ENCODE measurements around the gene GH1.

The GH1 gene

DNA sequence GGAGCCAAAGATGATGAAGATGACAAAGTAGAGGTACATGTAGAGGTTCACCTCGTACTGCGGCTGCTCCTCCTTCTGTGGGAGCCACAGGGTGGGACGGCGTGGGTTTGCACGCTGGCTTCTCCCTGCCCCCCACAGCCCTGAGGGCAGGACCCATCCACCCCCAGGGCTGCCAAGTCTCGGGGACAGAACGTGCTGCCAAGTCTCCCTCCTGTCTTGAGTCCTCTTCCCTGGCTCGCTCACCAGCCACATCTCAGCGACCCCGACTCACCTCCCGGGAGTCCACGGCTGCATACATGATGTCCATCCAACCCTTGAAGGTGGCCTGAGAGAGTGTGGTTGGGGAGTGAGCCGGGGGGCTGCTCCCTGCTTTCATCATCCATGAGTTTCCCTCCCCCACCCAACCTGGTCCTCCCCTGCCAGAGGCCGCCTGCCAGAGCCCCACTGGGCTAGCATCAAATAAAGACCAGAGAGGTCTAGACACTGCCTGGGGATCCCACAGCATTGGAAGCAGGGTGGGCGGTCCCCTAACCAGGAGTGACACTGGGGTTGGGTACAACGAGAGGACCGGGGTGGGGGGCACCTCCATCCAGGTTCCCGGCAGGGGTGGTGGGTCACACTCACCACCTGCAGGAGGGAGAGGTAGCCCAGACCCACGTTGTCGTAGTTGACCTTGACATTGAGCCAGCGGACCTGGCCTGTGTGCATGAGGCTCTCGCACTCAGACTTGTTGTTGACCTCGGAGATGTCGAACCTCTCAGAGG, 26.3 kb upstream of the GH1 start:
- DNase-seq = no peak

DNA sequence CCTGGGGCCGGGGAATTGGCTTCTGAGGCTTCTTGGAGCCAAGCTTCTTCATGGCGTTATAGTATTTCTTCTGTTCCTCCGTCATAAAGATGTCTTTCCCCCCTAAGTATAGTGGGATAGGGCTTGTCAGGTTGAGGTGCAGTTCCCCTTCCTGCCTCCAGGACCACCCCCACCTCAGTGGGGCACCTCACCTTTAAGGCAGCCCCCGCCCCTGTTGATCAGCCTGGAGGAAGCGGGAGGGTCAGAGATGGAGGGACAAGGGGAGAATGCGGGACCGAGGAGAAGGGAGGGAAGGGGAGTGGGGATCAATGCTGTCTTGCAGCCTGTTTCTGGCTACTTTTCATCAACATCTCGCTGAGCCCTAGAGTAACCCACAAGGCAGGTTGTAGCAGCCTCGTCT, 25.1 kb upstream of the GH1 start:
- DNase-seq = no peak

- no peak for DNase-seq
Observed at GRCh38 chr17:63942309-63942985, 23.8 kb upstream of the GH1 start.

- no peak for DNase-seq
Observed at GRCh38 chr17:63941751-63942150, 23.1 kb upstream of the GH1 start.

GRCh38 chr17:63941162-63941561, 22.5 kb upstream of the GH1 start:
- DNase-seq = no peak

DNA sequence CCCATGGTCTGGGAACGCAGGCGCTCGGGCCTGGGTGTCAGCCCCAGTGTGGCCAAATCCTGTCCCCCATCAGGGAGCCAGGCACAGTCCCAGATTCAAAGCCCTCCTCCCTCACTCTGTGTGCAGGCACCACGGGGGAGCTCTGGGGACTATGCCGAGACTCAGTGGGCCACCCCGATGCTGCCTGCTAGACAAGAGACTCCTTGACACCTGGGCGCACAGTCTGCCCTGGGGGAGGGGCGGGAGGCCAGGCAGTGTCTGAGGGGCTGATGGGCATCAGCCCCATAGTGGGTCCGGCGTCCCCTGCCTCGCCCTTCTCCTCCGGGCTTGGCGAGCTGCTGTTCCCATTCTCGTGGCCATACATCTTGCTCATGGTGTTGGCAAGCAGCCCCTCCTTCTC, 21.9 kb upstream of the GH1 start:
- DNase-seq = no peak

DNA sequence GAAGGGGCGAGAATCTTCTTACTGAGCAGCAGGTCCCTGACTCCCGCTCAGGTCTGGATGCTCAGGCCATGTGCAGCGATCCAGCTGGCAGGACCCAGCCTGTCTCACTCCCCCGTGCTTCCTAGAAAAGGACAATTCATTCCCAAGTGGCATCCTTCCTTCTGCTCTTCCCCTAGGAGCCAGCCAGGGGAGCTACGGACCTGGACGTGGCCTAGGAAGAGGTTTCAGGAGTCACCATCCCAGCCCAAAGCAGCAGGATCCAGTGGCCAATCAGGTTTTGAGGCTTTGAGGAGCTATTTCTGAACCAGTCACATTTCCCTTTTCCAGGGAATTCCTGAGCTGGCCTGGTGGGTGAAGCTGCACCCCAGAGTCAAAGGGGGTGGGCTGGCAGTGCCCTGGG, 21.2 kb upstream of the GH1 start:
- no peak for DNase-seq

- no peak for DNase-seq
Observed at GRCh38 chr17:63939401-63939800, 20.8 kb upstream of the GH1 start.

GRCh38 chr17:63937920-63938319, 19.3 kb upstream of the GH1 start:
- DNase-seq = no peak

- no peak for DNase-seq
Observed at GRCh38 chr17:63937319-63937718, 18.7 kb upstream of the GH1 start.

- DNase-seq = no peak
Observed at GRCh38 chr17:63934183-63935112, 15.8 kb upstream of the GH1 start.

DNA sequence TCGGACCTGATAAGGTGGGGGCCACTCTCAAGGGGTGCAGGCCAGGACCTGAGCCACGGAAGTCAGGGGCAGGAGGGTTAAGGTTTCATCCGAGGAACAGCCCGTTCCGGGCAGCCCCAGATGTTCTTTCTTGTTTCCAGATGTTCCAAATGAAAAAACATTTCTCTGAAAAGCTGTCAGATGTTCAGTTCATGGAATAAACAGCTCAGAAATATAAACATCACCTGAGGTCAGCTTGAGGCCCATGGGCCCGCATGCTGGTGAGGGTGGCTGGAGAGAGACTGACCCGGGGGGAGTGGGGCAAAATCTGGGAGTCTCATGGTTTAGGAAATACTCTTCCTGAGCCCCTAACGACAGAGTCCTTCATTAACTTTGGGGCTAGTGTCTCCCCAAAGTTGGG, 15.0 kb upstream of the GH1 start:
- DNase-seq = no peak

DNA sequence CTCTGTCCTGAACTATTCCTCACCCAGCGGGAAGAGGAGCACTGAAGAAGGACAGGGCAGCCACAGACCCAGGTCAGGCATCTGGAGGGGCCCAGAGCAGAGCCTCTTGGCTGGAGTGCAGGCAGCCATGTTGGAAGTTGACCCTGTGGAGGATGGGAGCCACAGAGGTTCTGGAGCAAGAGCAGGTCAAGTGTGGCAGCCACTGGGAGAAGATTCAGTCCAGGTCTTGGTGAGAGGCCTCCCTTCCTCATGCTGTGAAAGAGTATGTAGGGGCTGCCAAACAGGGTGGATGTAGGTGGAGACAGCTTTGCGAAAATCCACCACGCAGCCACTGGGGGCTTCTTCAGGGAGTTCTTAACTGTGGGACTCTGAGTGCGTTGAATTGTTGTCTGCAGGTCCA, 14.1 kb upstream of the GH1 start:
- no peak for DNase-seq

DNA sequence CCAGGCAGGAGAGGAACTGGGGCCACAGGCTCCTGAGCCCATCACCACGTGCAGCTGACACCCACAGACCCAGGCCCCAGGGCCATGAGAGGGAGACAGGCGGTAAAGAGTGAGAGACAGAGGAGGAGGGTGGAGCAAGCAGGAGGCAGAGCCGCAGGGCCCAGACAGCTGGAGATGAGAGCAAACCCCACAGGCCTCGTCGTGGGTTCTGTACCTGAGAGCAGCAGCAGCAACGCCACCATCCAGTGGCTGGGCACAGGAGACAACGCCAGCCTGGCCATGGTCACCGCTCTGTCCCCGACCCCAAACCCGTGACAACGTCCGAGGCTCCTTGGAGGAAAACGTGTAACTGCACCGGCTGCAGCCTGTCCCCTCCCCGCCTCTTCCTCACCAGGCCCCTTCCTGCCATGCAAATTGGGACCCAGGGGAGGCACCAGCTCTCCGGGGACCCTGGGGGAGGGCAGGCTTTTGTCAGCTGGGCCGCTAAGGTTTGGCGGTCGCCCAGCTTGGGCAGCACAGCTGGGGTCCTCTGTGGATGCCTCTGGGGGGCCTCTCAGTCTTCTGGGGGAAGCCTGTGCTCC, 13.4 kb upstream of the GH1 start, which contains the start of gene CD79B:
TSS of gene CD79B (minus strand) at position 351 of the 581 bp plus-strand sequence. CDS start at position 281, 70 bp downstream.
- DNase-seq = peak; percentile 53

GRCh38 chr17:63930951-63931575, 12.4 kb upstream of the GH1 start:
- peak; percentile 75 for DNase-seq

DNA sequence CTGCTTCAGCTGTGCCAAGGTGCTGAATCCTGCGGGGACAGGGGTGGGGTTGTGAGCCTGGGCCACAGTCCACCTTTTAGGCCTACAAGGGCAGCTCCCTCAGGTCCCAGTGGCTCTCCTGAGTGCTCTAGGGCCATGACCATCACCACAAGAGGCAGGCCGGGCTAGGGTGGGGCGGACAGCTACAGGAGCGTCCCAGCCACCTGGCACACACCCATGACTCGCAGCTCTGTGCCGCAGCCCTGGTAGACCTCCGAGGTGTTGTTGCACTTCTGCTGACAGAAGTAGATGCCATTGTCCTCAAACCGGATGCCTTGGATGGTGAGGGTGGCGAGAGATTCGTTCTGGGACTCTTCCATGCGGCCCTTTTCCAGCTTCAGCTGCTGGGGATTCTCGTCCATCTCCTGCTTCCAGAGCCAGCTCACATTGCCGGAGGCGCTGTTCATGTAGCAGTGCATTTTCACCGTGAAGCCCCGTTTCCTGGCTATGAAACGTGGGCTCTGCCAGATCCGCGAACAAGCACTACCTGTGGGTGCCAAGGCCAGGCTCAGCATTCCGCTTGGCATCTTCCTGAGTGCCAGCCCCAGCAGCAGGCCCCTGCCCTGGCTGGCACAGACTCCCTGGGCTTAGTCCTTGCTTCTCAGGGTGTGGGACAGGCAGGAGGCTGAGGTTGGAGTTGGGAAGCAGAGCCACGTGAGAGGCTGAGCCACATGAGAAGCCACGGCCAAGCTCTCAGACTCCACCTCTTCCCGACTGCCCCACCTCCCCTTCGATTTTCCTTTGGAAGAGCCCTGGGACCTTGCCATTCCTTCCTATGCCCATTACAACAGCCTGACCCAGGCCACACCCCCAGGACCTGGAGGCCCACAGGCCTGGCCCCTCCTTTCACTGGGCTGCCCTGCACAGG, 11.5 kb upstream of the GH1 start:
- DNase-seq = no peak

- DNase-seq = no peak
Observed at GRCh38 chr17:63928966-63929695, 10.5 kb upstream of the GH1 start.

- no peak for DNase-seq
Observed at GRCh38 chr17:63928172-63928666, 9.6 kb upstream of the GH1 start.

DNA sequence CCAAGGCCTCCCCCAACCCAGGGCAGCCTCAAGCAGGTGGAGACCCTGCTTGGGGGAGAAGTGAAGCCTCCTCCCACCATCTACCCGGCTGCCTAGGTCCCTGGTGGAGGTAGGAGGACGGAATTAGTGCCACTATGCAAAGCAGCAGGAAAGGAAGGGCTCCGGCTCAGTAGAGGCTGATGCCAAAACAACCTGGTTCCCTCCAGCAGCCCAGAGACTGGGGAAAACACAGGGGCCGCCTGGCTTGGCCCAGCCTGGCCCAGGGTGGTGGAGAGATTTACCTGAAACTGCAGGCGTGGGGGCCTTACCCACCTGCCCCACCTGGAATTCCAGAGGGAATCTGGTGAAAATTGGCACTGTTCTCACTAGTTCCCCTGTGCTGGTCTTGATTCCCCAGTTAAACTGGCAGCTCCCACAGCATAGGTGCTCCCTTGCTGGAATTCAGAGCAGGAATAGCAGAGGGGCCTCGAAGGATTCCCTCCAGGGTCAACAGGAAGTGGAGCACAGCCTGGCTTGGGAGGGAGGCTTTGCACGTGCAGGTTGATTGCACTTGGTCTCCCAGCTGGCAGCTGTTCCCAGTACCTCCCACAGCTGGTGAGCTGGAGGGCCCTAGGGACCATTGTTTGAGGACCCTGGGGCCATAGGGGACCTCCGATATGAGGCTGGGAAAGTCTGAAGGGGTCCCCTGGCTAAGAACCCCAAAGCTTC, 9.0 kb upstream of the GH1 start:
- no peak for DNase-seq

- no peak for DNase-seq
Observed at GRCh38 chr17:63926164-63926563, 7.5 kb upstream of the GH1 start.
